ENCODE data around the gene TRPV5.
A peak's percentile ranks its signal among the peaks of the same experiment; 100 is the strongest.

Gene TRPV5

DNA sequence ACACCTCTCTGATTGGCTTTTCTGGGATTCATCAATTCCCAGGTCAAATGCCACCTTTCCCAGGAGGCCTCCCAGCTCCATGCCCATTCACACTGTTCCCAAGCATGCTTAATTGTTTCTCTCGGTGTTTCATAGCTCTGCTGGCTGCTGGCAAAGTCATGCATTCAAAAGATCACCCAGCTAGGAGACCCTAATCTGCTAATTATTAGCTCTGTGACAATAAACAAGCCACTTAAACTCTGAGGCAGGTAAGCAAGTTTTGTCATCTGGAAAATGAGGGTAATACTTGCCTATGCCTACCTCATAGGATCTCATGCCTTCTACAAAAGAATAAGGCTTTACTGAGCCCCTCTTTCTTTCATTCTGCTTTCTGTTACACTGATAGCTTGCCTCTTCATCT is 29.4 kb upstream of the TRPV5 start:
- no peak overlapping the region for H3K4me3 ChIP-seq (ENCODE audit: low read depth, low read length)
- TF ChIP-seq, protein P1, sequence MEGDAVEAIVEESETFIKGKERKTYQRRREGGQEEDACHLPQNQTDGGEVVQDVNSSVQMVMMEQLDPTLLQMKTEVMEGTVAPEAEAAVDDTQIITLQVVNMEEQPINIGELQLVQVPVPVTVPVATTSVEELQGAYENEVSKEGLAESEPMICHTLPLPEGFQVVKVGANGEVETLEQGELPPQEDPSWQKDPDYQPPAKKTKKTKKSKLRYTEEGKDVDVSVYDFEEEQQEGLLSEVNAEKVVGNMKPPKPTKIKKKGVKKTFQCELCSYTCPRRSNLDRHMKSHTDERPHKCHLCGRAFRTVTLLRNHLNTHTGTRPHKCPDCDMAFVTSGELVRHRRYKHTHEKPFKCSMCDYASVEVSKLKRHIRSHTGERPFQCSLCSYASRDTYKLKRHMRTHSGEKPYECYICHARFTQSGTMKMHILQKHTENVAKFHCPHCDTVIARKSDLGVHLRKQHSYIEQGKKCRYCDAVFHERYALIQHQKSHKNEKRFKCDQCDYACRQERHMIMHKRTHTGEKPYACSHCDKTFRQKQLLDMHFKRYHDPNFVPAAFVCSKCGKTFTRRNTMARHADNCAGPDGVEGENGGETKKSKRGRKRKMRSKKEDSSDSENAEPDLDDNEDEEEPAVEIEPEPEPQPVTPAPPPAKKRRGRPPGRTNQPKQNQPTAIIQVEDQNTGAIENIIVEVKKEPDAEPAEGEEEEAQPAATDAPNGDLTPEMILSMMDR (IDR thresholded peaks at IDR 0.05; ENCODE audit: borderline replicate concordance, insufficient read depth, low read depth, low read length) = no peak

DNA sequence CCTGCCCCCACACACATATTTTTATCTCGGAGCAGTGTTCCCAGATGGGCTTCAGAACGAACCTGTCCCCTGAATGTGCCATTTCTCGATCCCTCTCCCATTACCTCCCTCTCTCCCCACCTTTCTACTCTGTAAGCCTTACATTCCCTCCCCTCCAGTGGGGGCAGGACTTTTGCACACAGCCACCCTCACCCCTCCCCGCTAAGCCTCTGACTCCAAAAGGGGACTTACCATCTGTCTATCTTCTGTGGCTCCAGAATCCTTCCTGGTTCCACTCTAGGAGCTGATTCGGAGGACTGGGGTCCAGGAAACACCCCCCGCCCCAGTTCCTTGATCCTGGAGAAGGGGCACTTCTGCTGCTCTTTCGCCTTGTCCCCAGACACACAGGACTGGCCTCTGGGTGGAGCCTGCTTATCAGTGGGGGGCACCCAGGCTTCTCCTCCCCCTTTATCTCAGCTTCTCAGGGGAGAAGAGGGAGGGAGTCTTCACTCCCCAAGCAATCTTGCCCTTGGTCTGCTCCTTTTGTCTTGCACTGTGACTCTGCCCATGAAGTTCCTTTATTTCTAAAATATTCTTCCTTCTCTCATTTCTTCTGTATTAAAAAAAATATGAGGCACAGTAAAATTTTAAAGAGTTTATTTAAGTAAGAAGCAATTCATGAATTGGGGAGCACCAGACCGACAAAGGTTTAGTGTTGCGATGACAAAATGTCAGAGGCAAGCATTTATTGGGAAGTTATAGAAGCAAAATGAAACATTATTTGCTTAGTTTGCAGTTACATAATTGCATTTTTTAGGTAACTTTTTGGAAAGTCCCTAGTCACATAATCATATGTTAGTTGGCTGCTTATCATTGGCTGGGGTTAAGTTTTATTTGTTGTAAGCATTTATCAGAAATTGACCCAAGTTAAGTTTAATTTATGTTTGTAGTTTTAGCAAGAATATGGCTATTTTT is 28.7 kb upstream of the TRPV5 start, which contains the start of gene KEL:
TSS of gene KEL (minus strand) at position 391 of the 954 bp plus-strand sequence. CDS start at position 234, 157 bp downstream.
- no peak within 1 kb of the TSS for H3K4me3 ChIP-seq (ENCODE audit: low read depth, low read length)
- TF ChIP-seq, protein P1 (IDR thresholded peaks at IDR 0.05; ENCODE audit: borderline replicate concordance, insufficient read depth, low read depth, low read length) = no peak

DNA sequence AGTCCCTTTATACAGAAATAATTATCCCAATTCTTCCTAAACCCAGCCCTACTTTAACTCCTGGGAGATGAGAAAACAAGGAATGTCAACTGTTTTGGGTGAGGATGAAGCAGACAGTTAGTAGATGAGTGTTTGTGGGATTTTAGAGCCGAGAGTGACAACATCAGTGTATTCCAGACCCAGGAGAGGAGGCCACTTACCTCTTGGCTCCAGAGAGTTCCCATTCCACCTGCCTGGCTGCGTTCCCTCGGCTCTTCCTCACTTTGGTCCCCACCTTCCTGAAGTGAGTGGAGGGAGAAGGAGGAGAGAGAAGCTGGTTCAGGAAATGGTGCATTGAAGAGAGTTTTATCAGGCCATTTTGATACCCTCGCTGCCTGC is 28.0 kb upstream of the TRPV5 start:
- H3K4me3 ChIP-seq (ENCODE audit: low read depth, low read length) = no peak overlapping the region

DNA sequence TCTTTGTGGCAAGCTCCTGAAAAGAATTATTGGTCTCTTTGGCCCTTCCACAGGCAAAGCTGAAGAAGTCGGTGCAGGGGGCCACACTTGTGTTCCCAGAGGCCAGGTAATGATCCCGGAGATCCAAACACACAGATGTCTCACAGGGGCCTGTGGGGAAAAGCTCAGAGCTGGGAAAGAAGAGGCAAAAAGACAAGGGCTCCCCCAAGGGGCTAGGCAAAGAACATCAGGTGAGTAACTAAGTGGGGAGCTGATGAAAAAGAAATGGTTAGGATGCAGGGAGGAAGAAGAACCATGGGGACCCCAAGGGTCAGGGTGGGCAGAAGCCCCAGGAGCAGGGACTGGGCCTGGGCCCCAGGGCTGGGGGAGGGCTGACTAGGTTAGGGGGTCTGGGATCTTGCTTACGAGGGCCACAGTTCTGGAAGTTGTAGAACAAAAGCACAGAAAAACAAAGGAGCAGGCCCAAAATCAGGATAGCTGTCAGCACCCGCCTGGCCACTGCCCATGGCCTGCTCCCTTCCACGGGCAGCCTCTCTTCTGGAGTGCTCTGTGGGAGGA is 27.5 kb upstream of the TRPV5 start:
- TF ChIP-seq, protein P1 (IDR thresholded peaks at IDR 0.05; ENCODE audit: borderline replicate concordance, insufficient read depth, low read depth, low read length) = peak; percentile 36; the same call in 1 of the 2 replicates

More for the DNA sequence above, 28.0 kb upstream of the TRPV5 start:
- TF ChIP-seq, protein P1 (IDR thresholded peaks at IDR 0.05; ENCODE audit: borderline replicate concordance, insufficient read depth, low read depth, low read length) = no peak

DNA sequence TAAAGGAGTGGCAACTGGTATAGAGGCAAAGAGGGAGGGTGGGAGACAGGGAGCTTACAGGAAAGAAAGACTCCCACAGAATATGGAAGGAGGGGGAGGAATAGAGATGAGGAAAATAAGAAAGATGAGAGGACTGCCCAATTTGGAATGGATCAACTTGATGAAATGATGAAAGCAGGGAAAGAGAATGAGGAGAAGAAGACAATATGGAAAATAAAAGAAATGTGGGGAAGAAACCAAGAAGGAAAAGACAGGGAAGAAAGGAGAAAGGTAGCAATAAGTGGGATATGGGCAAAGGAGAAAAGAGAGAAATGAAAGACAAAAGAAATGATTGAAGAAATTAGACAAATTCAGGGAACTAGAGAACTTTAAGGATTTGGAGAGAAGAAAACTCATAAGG is 25.7 kb upstream of the TRPV5 start:
- no peak overlapping the region for H3K4me3 ChIP-seq (ENCODE audit: low read depth, low read length)
- TF ChIP-seq, protein P1 (IDR thresholded peaks at IDR 0.05; ENCODE audit: borderline replicate concordance, insufficient read depth, low read depth, low read length) = no peak

More for the DNA sequence above, 27.5 kb upstream of the TRPV5 start:
- no peak overlapping the region for H3K4me3 ChIP-seq (ENCODE audit: low read depth, low read length)

DNA sequence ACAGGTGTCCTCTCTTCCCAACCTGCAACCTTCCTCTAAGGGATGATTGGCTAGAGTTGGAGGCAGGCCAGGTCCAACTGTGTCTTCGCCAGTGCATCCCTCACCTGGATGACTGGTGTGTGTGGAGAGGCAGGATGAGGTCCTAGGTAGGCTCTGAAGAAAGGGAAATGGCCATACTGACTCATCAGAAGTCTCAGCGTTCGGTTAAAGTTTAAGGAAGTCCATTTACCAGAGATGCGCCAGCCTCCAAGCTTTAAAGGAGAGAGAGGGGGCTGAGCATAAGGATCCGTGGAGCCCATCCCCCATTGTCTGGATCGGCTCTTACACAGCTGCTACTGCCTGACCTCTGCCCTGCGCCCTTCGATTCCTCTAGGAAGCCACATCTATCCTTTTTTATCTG is 24.2 kb upstream of the TRPV5 start:
- H3K4me3 ChIP-seq (ENCODE audit: low read depth, low read length) = no peak overlapping the region
- TF ChIP-seq, protein P1 (IDR thresholded peaks at IDR 0.05; ENCODE audit: borderline replicate concordance, insufficient read depth, low read depth, low read length) = no peak

Data from GM12875 (cell line).